HepG2 (cell line): ENCODE results near the gene SSBP1. TPM values are rescaled to one million over a fixed set of nuclear protein-coding genes. Genes with fewer than 3 reads are reported as not detected.

Experiments
- ATAC-seq: fragments of 200-7000 bp; cut with Tn5 transposase; 3 replicates; pipeline ENCODE4 v1.9.1; 2020; ENCODE audit warnings: mild to moderate bottlenecking, moderate library complexity
- BruUV-seq: library from RNA; stranded (reverse); fragments of 400-500 nt; replicated peaks from 2 replicates; lab custom pipeline; 2021; lab: Mats Ljungman, UMichigan
- CTCF ChIA-PET: fragments of 300-600 bp; formaldehyde crosslinking; extraction: SDS; loops from one replicate; lab custom pipeline; 2021; ENCODE audit warnings: low total read pairs, inconsistent platforms, low intra/inter-chr PET ratio; lab: Yijun Ruan, JAX
- POLR2A ChIA-PET: fragments of 350-600 bp; sonication (Branson Sonifier 250); formaldehyde crosslinking; loops from one replicate; lab custom pipeline; 2020; ENCODE audit warnings: antibody characterized with exemption, inconsistent platforms; lab: Yijun Ruan, JAX
- DNase-seq: peaks from one replicate; pipeline ENCODE4 v3.0.0-alpha.2; 2015; ENCODE audit warnings: low spot score
- FAIRE-seq: peaks from 3 replicates; lab custom pipeline; 2011; peaks lifted over from hg19 to GRCh38; lab: Jason Lieb, UNC
- H2AFZ ChIP-seq: one replicate; pipeline ENCODE4 v1.6.1; 2011; ENCODE audit warnings: low read length, inconsistent platforms
- H3K27ac ChIP-seq: fragments of 300-600 bp; 3 replicates; pipeline ENCODE4 v1.8.0; 2011; ENCODE audit warnings: mixed run types, mild to moderate bottlenecking, mixed read lengths, low read length, inconsistent platforms; ENCODE audit not compliant: insufficient read depth; ENCODE audit errors: extremely low read length
- H3K27me3 ChIP-seq, 2 experiments: fragments of 200-600 bp in 1 of 2; 2 replicates in 1 of 2; 3 replicates in 1 of 2; pipeline versions ENCODE4 v1.6.0 to v1.8.0; 2011; ENCODE audit warnings: low read length in 2 of 2, mild to moderate bottlenecking in 2 of 2, moderate library complexity in 2 of 2, inconsistent platforms in 1 of 2; ENCODE audit not compliant: insufficient read depth in 2 of 2, control insufficient read depth in 1 of 2
- H3K36me3 ChIP-seq, 2 experiments: fragments of 200-600 bp in 1 of 2; replicated peaks in 1 of 2; 2 replicates in 1 of 2; 3 replicates in 1 of 2; pipeline versions ENCODE4 v1.5.1 to v1.8.0; 2011; ENCODE audit warnings: low read length in 2 of 2, inconsistent platforms in 1 of 2; ENCODE audit not compliant: insufficient read depth in 2 of 2, control insufficient read depth in 1 of 2
- H3K4me1 ChIP-seq: 2 replicates; pipeline ENCODE4 v1.5.1; 2012; ENCODE audit warnings: low read length, inconsistent platforms; ENCODE audit not compliant: insufficient read depth
- H3K4me2 ChIP-seq: 2 replicates; pipeline ENCODE4 v1.6.0; 2011; ENCODE audit warnings: low read depth, low read length, inconsistent platforms
- H3K4me3 ChIP-seq, 3 experiments: fragments of 200-600 bp in 1 of 3; sonication (generic), shearing (Covaris generic) in 1 of 3; replicated peaks in 1 of 3; 2 replicates each; pipeline ENCODE4 v1.5.1; 2011 to 2016; ENCODE audit warnings: low read length in 3 of 3, inconsistent platforms in 2 of 3, low read depth in 2 of 3, mild to moderate bottlenecking in 2 of 3, control low read depth in 1 of 3, mixed read lengths in 1 of 3; ENCODE audit not compliant: insufficient read depth in 1 of 3
- H3K79me2 ChIP-seq: one replicate; pipeline ENCODE4 v1.6.1; 2011; ENCODE audit warnings: low read length, inconsistent platforms; ENCODE audit not compliant: insufficient read depth
- H3K9ac ChIP-seq: 2 replicates; pipeline ENCODE4 v1.6.0; 2011; ENCODE audit warnings: mild to moderate bottlenecking, low read depth, low read length, inconsistent platforms; ENCODE audit not compliant: insufficient read depth
- H3K9me3 ChIP-seq: 2 replicates; pipeline ENCODE4 v1.5.1; 2012; ENCODE audit warnings: mild to moderate bottlenecking, low read length
- H4K20me1 ChIP-seq: 2 replicates; pipeline ENCODE4 v1.6.0; 2011; ENCODE audit warnings: inconsistent platforms, mild to moderate bottlenecking, low read length, moderate library complexity; ENCODE audit not compliant: insufficient read depth
- AHR ChIP-seq: IDR thresholded peaks from 2 replicates; pipeline ENCODE4 v1.6.1; 2018; ENCODE audit warnings: missing genetic modification reagents, missing compliant biosample characterization
- EEA1 ChIP-seq: sonication (generic); formaldehyde crosslinking; IDR thresholded peaks from 2 replicates; pipeline ENCODE4 v1.5.1; 2020; ENCODE audit warnings: mild to moderate bottlenecking, missing genetic modification reagents, borderline replicate concordance
- HNRNPH1 ChIP-seq: fragments of 200-400 bp; formaldehyde crosslinking; optimal IDR thresholded peaks from 2 replicates; pipeline ENCODE3; 2017; ENCODE audit warnings: mild to moderate bottlenecking, low read depth, low read length
- HOXA7 ChIP-seq: sonication (generic); formaldehyde crosslinking; IDR thresholded peaks from 2 replicates; pipeline ENCODE4 v1.8.1; 2022; ENCODE audit warnings: mild to moderate bottlenecking, missing genetic modification reagents, moderate library complexity
- MXD1 ChIP-seq: sonication (generic); formaldehyde crosslinking; IDR thresholded peaks from 2 replicates; pipeline ENCODE4 v1.4.0; 2020; ENCODE audit warnings: mild to moderate bottlenecking, missing genetic modification reagents
- NFAT5 ChIP-seq: sonication (generic); formaldehyde crosslinking; IDR thresholded peaks from 2 replicates; pipeline ENCODE4 v1.4.0; 2020; ENCODE audit warnings: missing genetic modification reagents
- RBM22 ChIP-seq: fragments of 200-400 bp; formaldehyde crosslinking; optimal IDR thresholded peaks from 2 replicates; pipeline ENCODE3; 2017; ENCODE audit warnings: mild to moderate bottlenecking, low read length, moderate library complexity
- SNRNP70 ChIP-seq: fragments of 200-400 bp; formaldehyde crosslinking; IDR thresholded peaks from 2 replicates; pipeline ENCODE4 v1.6.1; 2017; ENCODE audit warnings: mild to moderate bottlenecking, low read depth, low read length, moderate library complexity
- SP5 ChIP-seq: IDR thresholded peaks from 2 replicates; pipeline ENCODE4 v1.6.1; 2016; ENCODE audit warnings: low read depth, borderline replicate concordance
- SSRP1 ChIP-seq: IDR thresholded peaks from 2 replicates; pipeline ENCODE4 v1.6.1; 2016; ENCODE audit warnings: control low read depth
- STAT5B ChIP-seq: sonication (generic); formaldehyde crosslinking; IDR thresholded peaks from 2 replicates; pipeline ENCODE4 v1.4.0; 2020; ENCODE audit warnings: missing genetic modification reagents
- XBP1 ChIP-seq: sonication (generic); formaldehyde crosslinking; IDR thresholded peaks from 2 replicates; pipeline ENCODE4 v1.5.0; 2020; ENCODE audit warnings: missing genetic modification reagents
- ZBTB39 ChIP-seq: sonication (generic); formaldehyde crosslinking; IDR thresholded peaks from 2 replicates; pipeline ENCODE4 v1.5.0; 2020; ENCODE audit warnings: missing genetic modification reagents
- ZNF253 ChIP-seq: sonication (generic); formaldehyde crosslinking; IDR thresholded peaks from 2 replicates; pipeline ENCODE4 v1.8.0; 2022; ENCODE audit warnings: mild to moderate bottlenecking, missing genetic modification reagents, borderline replicate concordance
- ZNF549 ChIP-seq: sonication (generic); formaldehyde crosslinking; IDR thresholded peaks from 2 replicates; pipeline ENCODE4 v1.5.0; 2020; ENCODE audit warnings: missing genetic modification reagents
- ZNF629 ChIP-seq: sonication (generic); formaldehyde crosslinking; conservative IDR thresholded peaks from 2 replicates; pipeline ENCODE4 v1.5.0; 2020; ENCODE audit warnings: missing genetic modification reagents
- ZNF672 ChIP-seq: sonication (generic); formaldehyde crosslinking; IDR thresholded peaks from 2 replicates; pipeline ENCODE4 v1.8.1; 2022; ENCODE audit warnings: missing genetic modification reagents
- ZNF788 ChIP-seq: sonication (generic); formaldehyde crosslinking; IDR thresholded peaks from 2 replicates; pipeline ENCODE4 v1.5.0; 2020; ENCODE audit warnings: mild to moderate bottlenecking, missing genetic modification reagents, borderline replicate concordance
- WGBS: methylation state at CpG from one replicate; pipeline ENCODE4 v1.1.6; 2017; ENCODE audit warnings: low lambda C conversion rate; 5-methylcytosine and 5-hydroxymethylcytosine counted together
- in situ Hi-C: cut with HindIII; loops from 2 replicates; pipeline ENCODE4 v1.10.0; 2017; ENCODE audit warnings: low pct_unique_long_range_greater_than_20kb; ENCODE audit not compliant: extremely low pct_ligation_motif_present
- intact Hi-C: fragments of 100-400 bp; cut with micrococcal nuclease; formaldehyde crosslinking; loops from one replicate; pipeline ENCODE4 v1.10.0; 2022; ENCODE audit not compliant: unreplicated experiment
- polyA plus RNA-seq, 8 experiments: library from polyadenylated mRNA; depleted of rRNA in 3 of 8; stranded (reverse) in 7 of 8; unstranded in 1 of 8; fragments of >200 nt; fragmentation: Illumina TruSeq in 4 of 8; extraction: Trizol in 4 of 8; gene quantifications; 2 replicates each; pipeline versions ENCODE4 v1.2.1 to v1.2.3, GENCODE V29; 2011 to 2016; ENCODE audit warnings: low read depth in 4 of 8, missing spikeins in 1 of 8, mixed read lengths in 1 of 8; ENCODE audit not compliant: insufficient read depth in 1 of 8
- total RNA-seq, 5 experiments: library from RNA; depleted of rRNA; stranded (reverse); fragments of >200 nt; fragmentation: Illumina TruSeq; extraction: Trizol; gene quantifications; 2 replicates each; pipeline ENCODE4 v1.2.3, GENCODE V29; 2016; ENCODE audit warnings: low read depth in 1 of 5

Gene SSBP1
- total and polyA plus RNA-seq, 2 of the 13 experiments (the other 11 are each of a cell fraction or from before 2014, with no cell fraction given): 64.4 to 254 TPM

DNA sequence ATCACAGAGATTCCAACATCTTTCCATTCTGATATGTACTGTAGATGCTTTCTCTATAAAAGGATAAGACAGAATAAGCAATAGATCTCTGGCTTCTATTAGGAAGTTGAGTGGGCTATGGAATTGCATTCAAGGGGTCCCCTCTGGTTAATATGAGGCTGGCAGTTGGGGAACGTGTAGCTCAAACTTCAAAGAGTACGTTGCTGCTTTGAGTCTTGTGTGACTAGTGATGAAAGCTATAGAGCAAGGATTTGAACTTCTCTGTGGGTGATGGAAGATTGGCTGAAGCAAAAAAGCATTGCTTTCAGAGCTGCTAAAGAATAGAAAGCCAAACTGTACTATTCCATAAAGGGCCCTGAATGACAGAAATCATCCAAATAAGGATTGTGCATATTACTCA is 23.6 kb upstream of the SSBP1 start:
- intact Hi-C loops: no loop called here
- Histone ChIP-seq H3K27ac (no peak overlapping the region), H3K4me1 (peaks cover 14% of the 10 kb centered on the region), H4K20me1 (no peaks in the 10 kb centered on the region), H3K27me3 (no peaks in the 10 kb centered on the region; a peak in 1 of 5 replicates), H3K4me2 (no peak overlapping the region), H3K79me2 (no peaks in the 10 kb centered on the region), H3K36me3 (no peaks in the 10 kb centered on the region), H3K9me3 (no peaks in the 10 kb centered on the region), H3K4me3 (no peak overlapping the region), H2AFZ (no peak overlapping the region), H3K9ac (no peak overlapping the region)
- POLR2A ChIA-PET: no interaction called here
- in situ Hi-C loops: no loop called here
- no peak for ATAC-seq
- CTCF ChIA-PET: no interaction called here
- no peak for DNase-seq
- FAIRE-seq: no peak
- BruUV-seq: no TSS peak
- 0% methylated on average over 2 of the region's 2 CpGs for WGBS
- TF ChIP-seq NFAT5 (CRISPR knock-in tag) (no peak), XBP1 (CRISPR knock-in tag) (no peak), ZNF629 (CRISPR knock-in tag) (no peak), HNRNPH1 (no peak), ZBTB39 (CRISPR knock-in tag) (no peak), STAT5B (CRISPR knock-in tag) (no peak), HOXA7 (CRISPR knock-in tag) (no peak), ZNF549 (CRISPR knock-in tag) (no peak), SP5 (no peak), MXD1 (CRISPR knock-in tag) (no peak), SSRP1 (CRISPR knock-in tag) (no peak), AHR (CRISPR knock-in tag) (no peak), ZNF672 (no peak), RBM22 (no peak), SNRNP70 (no peak), ZNF253 (CRISPR knock-in tag) (no peak), ZNF788 (CRISPR knock-in tag) (no peak), EEA1 (CRISPR knock-in tag) (no peak)
